B cell (primary cell): ENCODE results near the gene SDHAF4. TPM values are rescaled to one million over a fixed set of nuclear protein-coding genes. Genes with fewer than 3 reads are reported as not detected.
"Not testable (repeated sequence)": the region's sequence is repeated elsewhere in the genome, so short reads cannot be mapped to it uniquely, and the experiment has no call there.

ENCODE experiments used
- ATAC-seq: fragments of 200-7000 bp; cut with Tn5 transposase; one replicate; pipeline ENCODE4 v1.10.0; 2021; ENCODE audit warnings: low read depth, mild to moderate bottlenecking, moderate number of reproducible peaks, moderate library complexity
- CTCF ChIA-PET: fragments of 350-600 bp; sonication (Branson Sonifier 250); formaldehyde crosslinking; loops from one replicate; lab custom pipeline; 2021; ENCODE audit warnings: antibody characterized with exemption, inconsistent platforms; lab: Charles Lee
- POLR2A ChIA-PET: fragments of 350-600 bp; sonication (Branson Sonifier 250); formaldehyde crosslinking; loops from one replicate; lab custom pipeline; 2021; ENCODE audit warnings: antibody characterized with exemption; lab: Charles Lee
- DNase-seq: peaks from one replicate; pipeline ENCODE4 v3.0.0; 2013
- H2AFZ ChIP-seq: 2 replicates; pipeline ENCODE4 v1.6.1; 2012; ENCODE audit warnings: mild to moderate bottlenecking, low read depth, low read length; ENCODE audit not compliant: insufficient read depth, poor library complexity, severe bottlenecking
- H3K27ac ChIP-seq, 2 donors: 1 replicate in 1 of 2; 2 replicates in 1 of 2; pipeline ENCODE4 v1.5.1; 2012 to 2013; ENCODE audit warnings: low read length in 2 of 2, mild to moderate bottlenecking in 2 of 2, moderate library complexity in 1 of 2
- H3K27me3 ChIP-seq, 4 experiments: fragments of 200-600 bp in 1 of 4; sonication (generic) in 1 of 4; replicated peaks in 1 of 4; 1 replicate in 2 of 4; 2 replicates in 2 of 4; pipeline versions ENCODE4 v1.6.1 to v1.7.0; 2013 to 2016; ENCODE audit warnings: low read length in 3 of 4, mild to moderate bottlenecking in 2 of 4, mixed read lengths in 1 of 4, moderate library complexity in 1 of 4; ENCODE audit not compliant: insufficient read depth in 4 of 4, control insufficient read depth in 3 of 4; ENCODE audit errors: control extremely low read depth in 1 of 4
- H3K36me3 ChIP-seq, 2 experiments: replicated peaks in 1 of 2; 1 replicate in 1 of 2; 2 replicates in 1 of 2; pipeline versions ENCODE4 v1.6.1 to v1.7.1; 2013; ENCODE audit warnings: low read length in 1 of 2; ENCODE audit not compliant: insufficient read depth in 2 of 2, control insufficient read depth in 1 of 2; ENCODE audit errors: control extremely low read depth in 1 of 2, extremely low read depth in 1 of 2
- H3K4me1 ChIP-seq, 2 donors: fragments of 200-600 bp in 1 of 2; sonication (generic) in 1 of 2; 1 replicate in 1 of 2; 2 replicates in 1 of 2; pipeline versions ENCODE4 v1.5.1 to v1.6.1; 2013 to 2017; ENCODE audit warnings: low read length in 2 of 2; ENCODE audit not compliant: control insufficient read depth in 2 of 2, insufficient read depth in 2 of 2
- H3K4me2 ChIP-seq: replicated peaks from 2 replicates; pipeline ENCODE3; 2012; ENCODE audit warnings: mild to moderate bottlenecking, low read depth, low read length; ENCODE audit not compliant: poor library complexity, severe bottlenecking
- H3K4me3 ChIP-seq, 5 experiments: fragments of 200-600 bp in 1 of 5; sonication (generic) in 1 of 5; 1 replicate in 3 of 5; 2 replicates in 2 of 5; pipeline versions ENCODE4 v1.5.1 to v1.7.0; 2011 to 2016; ENCODE audit warnings: low read length in 4 of 5, mild to moderate bottlenecking in 4 of 5, low read depth in 2 of 5, control low read depth in 1 of 5, moderate library complexity in 1 of 5; ENCODE audit not compliant: insufficient read depth in 1 of 5; ENCODE audit errors: control extremely low read depth in 1 of 5, extremely low read depth in 1 of 5
- H3K79me2 ChIP-seq: fragments of 200-600 bp; sonication (generic); one replicate; pipeline ENCODE4 v1.6.0; 2016; ENCODE audit warnings: low read length; ENCODE audit not compliant: control insufficient read depth, insufficient read depth
- H3K9ac ChIP-seq: fragments of 200-600 bp; sonication (generic); 2 replicates; pipeline ENCODE4 v1.6.1; 2017; ENCODE audit warnings: mild to moderate bottlenecking, low read length, moderate library complexity
- H3K9me3 ChIP-seq, 3 donors: one replicate each; pipeline versions ENCODE4 v1.6.1 to v1.7.1; 2013; ENCODE audit warnings: low read length in 2 of 3; ENCODE audit not compliant: control insufficient read depth in 2 of 3, insufficient read depth in 1 of 3; ENCODE audit errors: control extremely low read depth in 1 of 3
- H4K20me1 ChIP-seq: 2 replicates; pipeline ENCODE4 v1.6.0; 2012; ENCODE audit warnings: mild to moderate bottlenecking, low read length; ENCODE audit not compliant: insufficient read depth, control insufficient read depth, poor library complexity, severe bottlenecking
- H3K27ac Mint-ChIP-seq: one replicate; pipeline ENCODE4 v1.8.0; 2021; ENCODE audit warnings: mixed read lengths
- H3K27me3 Mint-ChIP-seq: one replicate; pipeline ENCODE4 v1.8.0; 2021; ENCODE audit warnings: mixed read lengths
- H3K4me1 Mint-ChIP-seq: one replicate; pipeline ENCODE4 v1.8.0; 2021; ENCODE audit warnings: mixed read lengths
- H3K4me3 Mint-ChIP-seq: one replicate; pipeline ENCODE4 v1.8.0; 2021; ENCODE audit warnings: mixed read lengths
- H3K9me3 Mint-ChIP-seq: one replicate; pipeline ENCODE4 v1.8.0; 2022; ENCODE audit warnings: mixed read lengths; ENCODE audit not compliant: insufficient read depth
- CTCF ChIP-seq: fragments of 200-600 bp; IDR thresholded peaks from one replicate; pipeline ENCODE4 v1.8.0; 2022; ENCODE audit warnings: antibody characterized with exemption, mild to moderate bottlenecking
- EZH2 ChIP-seq: IDR thresholded peaks from 2 replicates; pipeline ENCODE4 v1.6.1; 2012; ENCODE audit warnings: borderline replicate concordance, low read depth, mild to moderate bottlenecking, moderate library complexity, low read length; ENCODE audit not compliant: insufficient read depth, poor library complexity, severe bottlenecking
- WGBS: methylation state at CpG from one replicate; pipeline ENCODE4 v1.1.5; 2013; ENCODE audit warnings: missing lambda C conversion rate; ENCODE audit not compliant: insufficient coverage; 5-methylcytosine and 5-hydroxymethylcytosine counted together
- intact Hi-C: fragments of 100-400 bp; cut with micrococcal nuclease; formaldehyde crosslinking; loops from one replicate; pipeline ENCODE4 v1.10.0; 2022
- polyA plus RNA-seq: library from polyadenylated mRNA; depleted of rRNA; stranded (reverse); fragments of >200 nt; gene quantifications from 2 replicates; pipeline ENCODE4 v1.2.3, GENCODE V29; 2012
- total RNA-seq, 2 donors: library from RNA; stranded (reverse); fragments of 120-200 nt in 1 of 2; gene quantifications; 1 replicate in 1 of 2; 2 replicates in 1 of 2; pipeline versions ENCODE4 v1.2.3 to v1.2.4, GENCODE V29; 2013 to 2022

The SDHAF4 gene
- total and polyA plus RNA-seq, 2 donors (not counting 1 experiment from before 2014, with no cell fraction given) = 3.8 to 15.4 TPM

- H3K9ac ChIP-seq, H3K27ac Mint-ChIP-seq, CTCF ChIA-PET, H3K4me1 Mint-ChIP-seq, H4K20me1 ChIP-seq, POLR2A ChIA-PET, H3K4me3 Mint-ChIP-seq, H3K4me1 ChIP-seq, H3K27ac ChIP-seq, intact Hi-C loops, H3K4me3 ChIP-seq, H3K27me3 ChIP-seq, H2AFZ ChIP-seq, H3K36me3 ChIP-seq, H3K9me3 Mint-ChIP-seq, H3K79me2 ChIP-seq, H3K4me2 ChIP-seq, DNase-seq, ATAC-seq: not testable (repeated sequence)
- H3K9me3 ChIP-seq = peaks cover 0 to 11% (median 4%) of the 10 kb centered on the region in 3 donors
- H3K27me3 Mint-ChIP-seq = peaks cover 14% of the 10 kb centered on the region
- 95% methylated on average over 8 of the region's 13 CpGs for WGBS
Measured at GRCh38 chr6:70609181-70609580, 42.5 kb downstream of the SDHAF4 start.

- Histone ChIP-seq H4K20me1 (no peaks in the 10 kb centered on the region), H3K36me3 (no peaks in the 10 kb centered on the region), H3K27ac (no peak overlapping the region), H3K4me2 (no peak overlapping the region), H2AFZ (no peak overlapping the region), H3K4me3 (no peak overlapping the region), H3K4me1 (no peaks in the 10 kb centered on the region), H3K9ac (no peak overlapping the region), H3K27me3 (peaks cover 0 to 2% (median 0%) of the 10 kb centered on the region in 4 experiments), H3K9me3 (no peaks in the 10 kb centered on the region), H3K79me2 (no peaks in the 10 kb centered on the region)
- H3K4me1 Mint-ChIP-seq = no peaks in the 10 kb centered on the region
- intact Hi-C loops = no loop called here
- ChIA-PET CTCF (no interaction called here), POLR2A (no interaction called here)
- 71% methylated on average over 2 of the region's 3 CpGs for WGBS
- TF ChIP-seq CTCF (no peak), EZH2 (no peak)
- DNase-seq (no peak), ATAC-seq (no peak)
- peaks cover 12% of the 10 kb centered on the region for H3K27me3 Mint-ChIP-seq
- H3K9me3 Mint-ChIP-seq = no peaks in the 10 kb centered on the region
- no peak overlapping the region for H3K27ac Mint-ChIP-seq
- no peak overlapping the region for H3K4me3 Mint-ChIP-seq
Measured at GRCh38 chr6:70616728-70617260, 50.1 kb downstream of the SDHAF4 start.
